Right atrium auricular region (tissue), 2 donors: Measurements from ENCODE around the gene CACNA2D2. TPM values are rescaled to one million over a fixed set of nuclear protein-coding genes. Genes with fewer than 3 reads are reported as not detected.

Experiments used
- DNase-seq: peaks from one replicate; pipeline ENCODE4 v3.0.0-alpha.2; 2019; ENCODE audit warnings: low spot score
- H3K27ac ChIP-seq, 2 donors: fragments of 200-600 bp; sonication (generic); 1 replicate in 1 of 2; 2 replicates in 1 of 2; pipeline ENCODE4 v1.5.1; 2016 to 2019
- H3K27me3 ChIP-seq, 2 donors: fragments of 200-600 bp; sonication (generic); one replicate each; pipeline versions ENCODE4 v1.5.1 to v1.6.0; 2017 to 2019
- H3K36me3 ChIP-seq: fragments of 200-600 bp; sonication (generic); one replicate; pipeline ENCODE4 v1.5.1; 2016
- H3K4me1 ChIP-seq, 2 donors: fragments of 200-600 bp; sonication (generic); one replicate each; pipeline versions ENCODE4 v1.5.1 to v1.6.0; 2017 to 2019
- H3K4me3 ChIP-seq, 2 donors: fragments of 200-600 bp; sonication (generic); 1 replicate in 1 of 2; 2 replicates in 1 of 2; pipeline ENCODE4 v1.5.1; 2017 to 2019; ENCODE audit warnings: mild to moderate bottlenecking in 1 of 2, moderate library complexity in 1 of 2
- H3K9me3 ChIP-seq, 2 donors: fragments of 200-600 bp; sonication (generic); one replicate each; pipeline ENCODE4 v1.5.1; 2019
- CTCF ChIP-seq, 2 donors: fragments of 200-600 bp; sonication (generic); IDR thresholded peaks; one replicate each; pipeline ENCODE4 v1.5.1; 2019; ENCODE audit warnings: antibody characterized with exemption in 2 of 2
- total RNA-seq, 2 donors: library from RNA; depleted of rRNA; stranded (reverse); fragments of >200 nt; gene quantifications; one replicate each; pipeline ENCODE4 v1.1.0, GENCODE V29; 2016

Gene CACNA2D2
- total RNA-seq, 2 donors from 2014 or later, result 3.7 to 6.2 TPM

- H3K27ac ChIP-seq, result peak overlapping the region; percentile 99
- no peak for TF ChIP-seq CTCF (IDR thresholded peaks at IDR 0.05)
- DNase-seq, result no peak
- H3K4me1 ChIP-seq, result peaks cover 0 to 87% of the 10 kb centered on the region in 2 donors
- no peaks in the 10 kb centered on the region for H3K9me3 ChIP-seq
- H3K36me3 ChIP-seq, result peaks cover 15% of the 10 kb centered on the region
- H3K4me3 ChIP-seq, result peak overlapping the region; percentile 63 to 90
- H3K27me3 ChIP-seq, result no peaks in the 10 kb centered on the region
Observed at GRCh38 chr3:50336452-50337174, 166.8 kb downstream of the CACNA2D2 start.

- Histone ChIP-seq H3K4me1 (peaks cover 0 to 67% of the 10 kb centered on the region in 2 donors), H3K27me3 (no peaks in the 10 kb centered on the region), H3K27ac (peak overlapping the region; percentile 99), H3K9me3 (no peaks in the 10 kb centered on the region), H3K36me3 (peaks cover 36% of the 10 kb centered on the region), H3K4me3 (peak overlapping the region in 1 of 2 donors; percentile 90)
- DNase-seq, result no peak
- TF ChIP-seq CTCF (IDR thresholded peaks at IDR 0.05), result no peak
Observed at GRCh38 chr3:50334339-50335075, 168.9 kb downstream of the CACNA2D2 start.

- TF ChIP-seq CTCF (IDR thresholded peaks at IDR 0.05), result no peak
- Histone ChIP-seq H3K36me3 (peaks cover 39% of the 10 kb centered on the region), H3K27ac (peak overlapping the region; percentile 99), H3K4me1 (peaks cover 0 to 65% of the 10 kb centered on the region in 2 donors), H3K4me3 (peak overlapping the region; percentile 10 to 90), H3K9me3 (no peaks in the 10 kb centered on the region), H3K27me3 (no peaks in the 10 kb centered on the region)
- DNase-seq, result peak; percentile 93
Observed at GRCh38 chr3:50333744-50334328, 169.6 kb downstream of the CACNA2D2 start.

DNA sequence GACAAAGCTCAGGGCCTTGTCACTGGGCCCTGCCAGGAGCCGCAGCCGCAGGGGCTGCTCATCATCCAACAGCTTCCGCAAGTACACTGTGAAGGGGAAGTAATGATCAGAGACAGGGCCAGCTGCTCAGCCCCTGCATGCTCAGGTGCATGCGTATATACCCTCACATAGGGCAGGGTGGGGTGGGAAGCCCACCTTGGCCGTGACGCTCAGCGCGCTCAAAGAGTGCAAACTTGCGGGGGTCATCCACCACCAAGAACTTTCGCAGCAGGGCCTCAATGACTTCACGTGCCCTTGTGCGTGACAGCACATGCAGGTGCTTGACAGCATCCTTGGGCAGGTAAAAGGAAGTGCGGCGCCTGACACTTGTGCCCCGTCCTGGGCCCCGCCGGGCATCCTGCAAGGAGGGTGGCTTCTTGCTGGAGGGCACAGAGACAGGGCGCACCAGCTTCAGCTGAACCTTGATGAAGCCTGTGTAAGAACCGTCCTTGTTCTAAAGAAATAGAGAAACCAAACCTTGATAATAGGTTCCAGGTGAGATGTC is 172.0 kb downstream of the CACNA2D2 start:
- Histone ChIP-seq H3K4me3 (no peak overlapping the region), H3K36me3 (peaks cover 39% of the 10 kb centered on the region), H3K27ac (peak overlapping the region in 1 of 2 donors; percentile 3), H3K27me3 (no peaks in the 10 kb centered on the region), H3K4me1 (peaks cover 0 to 70% of the 10 kb centered on the region in 2 donors), H3K9me3 (no peaks in the 10 kb centered on the region)
- no peak for DNase-seq
- TF ChIP-seq CTCF (IDR thresholded peaks at IDR 0.05), result no peak

GRCh38 chr3:50330330-50330729 is 173.1 kb downstream of the CACNA2D2 start:
- Histone ChIP-seq H3K27ac (no peak overlapping the region), H3K9me3 (no peaks in the 10 kb centered on the region), H3K4me3 (no peak overlapping the region), H3K36me3 (peaks cover 47% of the 10 kb centered on the region), H3K4me1 (peaks cover 0 to 62% of the 10 kb centered on the region in 2 donors), H3K27me3 (no peaks in the 10 kb centered on the region)
- TF ChIP-seq CTCF (IDR thresholded peaks at IDR 0.05), result no peak
- no peak for DNase-seq
